Mucosa of descending colon (tissue), 3 donors: ENCODE measurements around the gene PAK5. TPM values are rescaled to one million over a fixed set of nuclear protein-coding genes. Genes with fewer than 3 reads are reported as not detected.

Experiments
- ATAC-seq: fragments of 200-7000 bp; cut with Tn5 transposase; one replicate; pipeline ENCODE4 v1.9.1; 2020; ENCODE audit warnings: mild to moderate bottlenecking, moderate library complexity
- DNase-seq, 3 donors: peaks; one replicate each; pipeline ENCODE4 v3.0.0-alpha.2; 2020
- H3K36me3 ChIP-seq: fragments of 200-600 bp; one replicate; pipeline ENCODE4 v1.8.0; 2021; ENCODE audit warnings: low read depth, mild to moderate bottlenecking
- H3K4me1 ChIP-seq: fragments of 200-600 bp; one replicate; pipeline ENCODE4 v1.8.0; 2021; ENCODE audit warnings: low read depth, mild to moderate bottlenecking
- H3K4me3 ChIP-seq: fragments of 200-600 bp; one replicate; pipeline ENCODE4 v1.8.0; 2021; ENCODE audit warnings: mild to moderate bottlenecking
- H3K9me3 ChIP-seq: fragments of 200-600 bp; one replicate; pipeline ENCODE4 v1.8.0; 2021; ENCODE audit warnings: mild to moderate bottlenecking
- intact Hi-C, 2 donors: fragments of 100-400 bp; cut with DNase I in 1 of 2; cut with micrococcal nuclease in 1 of 2; formaldehyde crosslinking; loops; one replicate each; pipeline versions ENCODE4 v1.11.0 to v1.11.1; 2022; cut with DNase I, micrococcal nuclease
- total RNA-seq, 3 donors: library from RNA; stranded (reverse); fragmentation: NEBNext Ultra II Directional in 2 of 3; extraction: Animal tissue kit (Norgen Biotek cat#: 25700) in 2 of 3; gene quantifications; one replicate each; pipeline versions ENCODE4 v1.2.1 to v1.2.4, GENCODE V29; 2021 to 2023
- TF ChIP-seq, protein P1 (sequence below): fragments of 200-600 bp; IDR thresholded peaks from one replicate; pipeline ENCODE4 v1.8.0; 2022; ENCODE audit warnings: antibody characterized with exemption, mild to moderate bottlenecking
- donor health status: DM: no; HTN: no; CAD: no; lungs with moderate emphysema.
- donor health status: DM: no; HTN: no; CAD: no.
- donor health status: DM: no; HTN: yes; CAD: no.

PAK5 gene
- total RNA-seq, 3 donors from 2014 or later: 0.06 to 0.13 TPM; not detected in 1

DNA sequence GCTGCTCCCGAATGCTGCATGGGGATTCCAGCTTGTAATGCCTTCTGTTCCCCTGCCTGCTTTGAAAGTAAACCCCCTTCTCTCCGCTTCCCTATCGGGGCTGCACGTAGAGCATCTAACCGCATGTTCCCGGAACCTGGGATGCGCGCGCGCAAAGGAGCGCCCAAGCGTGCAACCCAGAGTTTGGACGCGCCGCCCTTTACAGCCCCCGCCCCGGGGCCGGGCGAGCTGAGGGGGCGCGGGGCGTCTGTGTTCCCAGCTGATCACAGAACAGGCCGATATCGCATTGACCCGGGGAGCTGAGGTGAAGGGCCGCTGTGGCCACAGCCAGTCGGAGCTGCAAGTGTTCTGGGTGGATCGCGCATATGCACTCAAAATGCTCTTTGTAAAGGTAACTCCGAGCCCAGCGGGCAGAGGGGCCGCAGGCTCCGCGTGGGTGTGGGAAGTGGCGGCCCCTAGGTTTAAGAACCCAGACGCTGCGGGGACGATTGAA lies 323.1 kb downstream of the PAK5 start:
- Histone ChIP-seq H3K36me3 (no peaks in the 10 kb centered on the region), H3K4me1 (peaks cover 3% of the 10 kb centered on the region), H3K4me3 (no peak overlapping the region), H3K9me3 (no peaks in the 10 kb centered on the region)
- no peak for ATAC-seq
- DNase-seq: no peak
- TF ChIP-seq, protein P1, sequence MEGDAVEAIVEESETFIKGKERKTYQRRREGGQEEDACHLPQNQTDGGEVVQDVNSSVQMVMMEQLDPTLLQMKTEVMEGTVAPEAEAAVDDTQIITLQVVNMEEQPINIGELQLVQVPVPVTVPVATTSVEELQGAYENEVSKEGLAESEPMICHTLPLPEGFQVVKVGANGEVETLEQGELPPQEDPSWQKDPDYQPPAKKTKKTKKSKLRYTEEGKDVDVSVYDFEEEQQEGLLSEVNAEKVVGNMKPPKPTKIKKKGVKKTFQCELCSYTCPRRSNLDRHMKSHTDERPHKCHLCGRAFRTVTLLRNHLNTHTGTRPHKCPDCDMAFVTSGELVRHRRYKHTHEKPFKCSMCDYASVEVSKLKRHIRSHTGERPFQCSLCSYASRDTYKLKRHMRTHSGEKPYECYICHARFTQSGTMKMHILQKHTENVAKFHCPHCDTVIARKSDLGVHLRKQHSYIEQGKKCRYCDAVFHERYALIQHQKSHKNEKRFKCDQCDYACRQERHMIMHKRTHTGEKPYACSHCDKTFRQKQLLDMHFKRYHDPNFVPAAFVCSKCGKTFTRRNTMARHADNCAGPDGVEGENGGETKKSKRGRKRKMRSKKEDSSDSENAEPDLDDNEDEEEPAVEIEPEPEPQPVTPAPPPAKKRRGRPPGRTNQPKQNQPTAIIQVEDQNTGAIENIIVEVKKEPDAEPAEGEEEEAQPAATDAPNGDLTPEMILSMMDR: no peak
- intact Hi-C loops: no loop called here

DNA sequence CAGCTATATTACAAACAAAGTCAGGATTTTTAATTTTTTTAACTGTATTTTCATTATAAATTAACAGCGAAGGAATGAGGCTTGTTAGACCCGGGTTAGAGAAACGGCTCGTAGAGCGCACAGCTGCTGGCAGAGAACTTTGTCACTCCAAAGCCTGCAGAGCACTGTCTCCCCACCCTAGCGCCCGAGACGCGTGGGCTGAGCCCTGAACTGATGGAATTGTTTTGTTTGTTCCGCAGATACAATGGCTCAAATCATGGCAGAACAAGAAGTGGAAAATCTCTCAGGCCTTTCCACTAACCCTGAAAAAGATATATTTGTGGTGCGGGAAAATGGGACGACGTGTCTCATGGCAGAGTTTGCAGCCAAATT lies 323.7 kb downstream of the PAK5 start:
- no peak for DNase-seq
- ATAC-seq: no peak
- peaks cover 3% of the 10 kb centered on the region for H3K4me1 ChIP-seq
- no peaks in the 10 kb centered on the region for H3K36me3 ChIP-seq
- intact Hi-C loops: no loop called here
- TF ChIP-seq, protein P1: no peak
- H3K4me3 ChIP-seq: no peak overlapping the region
- H3K9me3 ChIP-seq: no peaks in the 10 kb centered on the region

DNA sequence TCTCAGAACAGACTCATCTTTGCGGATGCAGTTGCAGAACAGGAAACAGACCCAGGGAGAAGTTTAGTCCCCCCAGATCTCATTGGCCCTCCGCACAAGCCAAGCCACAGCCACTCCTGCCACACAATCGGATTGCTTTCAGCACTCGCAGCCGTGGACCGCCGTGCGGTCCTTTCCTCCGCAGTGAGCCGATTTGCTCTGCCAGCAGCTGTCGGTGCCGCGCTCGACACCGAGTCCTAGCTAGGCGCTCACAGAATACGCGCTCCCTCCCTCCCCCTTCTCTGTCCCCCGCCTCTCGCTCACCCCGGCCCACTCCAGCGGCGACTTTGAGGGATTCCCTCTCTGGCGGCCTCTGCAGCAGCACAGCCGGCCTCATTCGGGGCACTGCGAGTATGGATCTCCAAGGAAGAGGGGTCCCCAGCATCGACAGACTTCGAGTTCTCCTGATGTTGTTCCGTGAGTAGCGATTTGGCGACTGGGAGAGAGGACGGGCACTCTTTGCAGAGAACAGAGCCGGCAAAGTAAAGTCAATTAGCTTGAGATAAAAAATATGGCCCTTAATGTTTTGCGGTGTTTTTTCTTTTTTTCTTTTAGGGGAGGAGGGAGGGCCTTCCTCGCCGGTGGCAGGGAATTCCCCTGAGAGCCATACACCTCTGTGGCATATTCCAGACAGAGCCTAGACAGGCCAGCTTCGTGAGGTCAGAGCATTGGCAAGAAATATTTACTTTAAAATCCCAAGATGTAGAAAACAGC lies 324.2 kb downstream of the PAK5 start, which contains the start of gene LAMP5:
Gene LAMP5, plus strand, starts transcription at position 130 of the 753 bp plus-strand sequence. Its CDS starts 263 bp downstream, at position 393.
- ATAC-seq (peak; percentile 31), DNase-seq (peak in 1 of 3 donors; percentile 14)
- intact Hi-C loops: no loop called here
- Histone ChIP-seq H3K4me1 (peaks cover 3% of the 10 kb centered on the region), H3K4me3 (no peak within 1 kb of the TSS), H3K36me3 (no peaks in the 10 kb centered on the region), H3K9me3 (no peaks in the 10 kb centered on the region)
- TF ChIP-seq, protein P1: no peak

DNA sequence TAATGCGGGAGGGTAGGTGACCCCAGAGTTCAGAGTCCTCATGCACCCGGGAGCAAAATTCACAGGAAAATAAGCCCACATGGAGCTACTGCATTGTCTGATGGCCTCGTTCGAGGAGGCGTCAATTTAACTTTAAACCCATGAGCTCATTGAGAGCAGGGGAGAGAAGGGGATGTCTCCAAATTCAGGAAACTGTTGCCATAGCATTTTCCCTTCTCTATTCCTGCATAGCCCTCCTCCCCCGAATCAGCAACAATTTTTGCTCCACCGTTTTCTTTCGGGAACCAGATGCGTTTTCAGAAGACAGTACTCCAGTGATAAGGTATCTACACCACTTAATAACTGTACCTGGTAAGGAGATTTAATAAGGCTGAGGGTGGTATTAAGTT lies 324.8 kb downstream of the PAK5 start:
- intact Hi-C loops: no loop called here
- Histone ChIP-seq H3K36me3 (no peaks in the 10 kb centered on the region), H3K4me1 (peaks cover 3% of the 10 kb centered on the region), H3K4me3 (no peak overlapping the region), H3K9me3 (no peaks in the 10 kb centered on the region)
- no peak for ATAC-seq
- TF ChIP-seq, protein P1: no peak
- DNase-seq: no peak

DNA sequence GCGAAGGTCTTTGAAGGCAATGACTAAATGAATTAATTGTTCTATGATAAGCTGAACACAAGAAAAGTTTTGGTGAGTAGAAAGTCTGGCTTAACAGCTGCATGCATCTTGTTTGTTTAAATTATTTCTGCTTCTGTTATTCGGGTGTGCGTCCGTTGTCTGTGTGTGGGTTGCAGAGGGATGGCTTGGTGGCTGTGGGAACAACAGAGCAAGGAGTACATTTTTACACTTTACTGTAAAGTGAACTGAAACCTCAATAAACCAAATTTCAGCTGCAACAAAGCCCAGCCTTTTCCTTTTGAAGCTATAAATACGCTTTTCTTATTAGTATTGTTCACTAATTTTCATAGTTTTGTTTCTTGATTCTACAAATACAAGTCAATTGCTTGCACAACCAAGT lies 328.0 kb downstream of the PAK5 start:
- TF ChIP-seq, protein P1: no peak
- intact Hi-C loops: no loop called here
- Histone ChIP-seq H3K36me3 (no peaks in the 10 kb centered on the region), H3K4me1 (peaks cover 3% of the 10 kb centered on the region), H3K9me3 (no peaks in the 10 kb centered on the region), H3K4me3 (no peak overlapping the region)
- ATAC-seq: no peak
- no peak for DNase-seq
